GM19193 (cell line): ENCODE results near the gene DDX23.

Experiments used
- POLR2A ChIP-seq: IDR thresholded peaks from 4 replicates; pipeline ENCODE4 v1.6.1; 2011; ENCODE audit not compliant: insufficient read depth, insufficient read length; ENCODE audit errors: extremely low read depth

DDX23 gene

DNA sequence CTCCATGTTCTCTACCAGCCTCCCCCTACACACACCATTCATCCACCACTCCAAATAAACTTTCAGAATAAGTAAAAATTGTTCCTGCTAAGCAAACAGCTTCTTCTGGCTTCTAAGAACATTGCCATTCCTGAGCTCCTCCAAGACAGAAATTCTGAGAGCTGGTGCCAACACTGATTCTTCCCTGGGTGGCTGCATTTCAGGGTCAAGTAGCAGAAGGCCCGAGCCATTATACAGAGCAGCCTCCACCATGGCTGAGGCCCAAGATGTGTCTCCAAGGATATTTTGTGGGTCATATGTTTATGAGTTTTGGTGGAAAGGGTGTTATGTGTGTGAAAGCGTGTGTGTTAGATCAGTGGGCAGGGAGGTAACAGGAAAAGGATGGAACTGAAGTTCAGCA is 17.2 kb upstream of the DDX23 start:
- no peak for TF ChIP-seq POLR2A

DNA sequence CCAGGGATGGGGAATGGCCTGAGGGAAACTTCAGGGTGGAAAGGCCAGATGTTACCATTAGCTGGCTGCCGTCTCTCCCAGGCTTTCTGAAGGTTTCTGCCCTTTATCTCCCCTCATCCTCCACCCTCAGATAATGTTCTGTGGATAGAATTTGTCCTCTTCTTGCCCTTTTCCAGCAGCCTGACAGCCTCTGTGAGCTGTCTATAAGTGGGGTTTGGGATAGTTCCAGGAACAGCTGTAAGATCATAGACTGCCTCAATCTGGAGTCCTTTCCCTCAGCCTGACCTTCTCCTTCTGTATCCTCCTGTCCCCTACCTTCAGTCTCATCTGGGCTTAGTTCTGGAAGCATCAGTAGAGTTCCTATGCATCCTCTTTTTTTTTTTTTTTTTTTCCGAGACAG is 16.5 kb upstream of the DDX23 start:
- no peak for TF ChIP-seq POLR2A

- no peak for TF ChIP-seq POLR2A
These were observed 14.2 kb upstream of the DDX23 start for GRCh38 chr12:48866052-48866711.

GRCh38 chr12:48865281-48866051 is 13.5 kb upstream of the DDX23 start, which contains the start of gene RND1:
Gene RND1 (minus strand): TSS chr12:48865870. CDS start chr12:48865767, 103 bp downstream.
- TF ChIP-seq POLR2A: peak; percentile 100

- no peak for TF ChIP-seq POLR2A
These were observed 11.3 kb upstream of the DDX23 start for GRCh38 chr12:48863291-48863690.

GRCh38 chr12:48862760-48863159 is 10.8 kb upstream of the DDX23 start:
- no peak for TF ChIP-seq POLR2A

DNA sequence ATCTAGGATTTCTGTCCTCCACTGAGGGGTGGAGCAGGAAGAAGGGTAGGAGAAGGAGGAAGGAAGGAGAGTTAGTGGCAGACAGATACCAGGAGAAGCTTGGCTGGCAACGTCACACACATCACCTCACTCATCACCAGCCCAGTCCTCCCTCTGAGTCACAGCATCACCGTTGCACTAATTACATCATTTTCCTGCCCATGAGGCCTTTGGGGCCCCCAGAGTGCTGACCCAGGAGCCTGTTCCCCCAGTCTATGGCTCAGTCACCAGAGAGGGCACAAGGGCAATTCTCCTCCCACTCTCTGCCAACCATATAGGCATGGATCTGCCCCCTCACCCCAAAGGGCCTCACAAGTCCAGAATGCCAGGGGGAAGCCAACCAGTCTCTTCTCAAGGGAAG is 9.1 kb upstream of the DDX23 start:
- no peak for TF ChIP-seq POLR2A

GRCh38 chr12:48859607-48860006 is 7.6 kb upstream of the DDX23 start:
- no peak for TF ChIP-seq POLR2A

- no peak for TF ChIP-seq POLR2A
These were observed 6.1 kb upstream of the DDX23 start for GRCh38 chr12:48858043-48858442.

DNA sequence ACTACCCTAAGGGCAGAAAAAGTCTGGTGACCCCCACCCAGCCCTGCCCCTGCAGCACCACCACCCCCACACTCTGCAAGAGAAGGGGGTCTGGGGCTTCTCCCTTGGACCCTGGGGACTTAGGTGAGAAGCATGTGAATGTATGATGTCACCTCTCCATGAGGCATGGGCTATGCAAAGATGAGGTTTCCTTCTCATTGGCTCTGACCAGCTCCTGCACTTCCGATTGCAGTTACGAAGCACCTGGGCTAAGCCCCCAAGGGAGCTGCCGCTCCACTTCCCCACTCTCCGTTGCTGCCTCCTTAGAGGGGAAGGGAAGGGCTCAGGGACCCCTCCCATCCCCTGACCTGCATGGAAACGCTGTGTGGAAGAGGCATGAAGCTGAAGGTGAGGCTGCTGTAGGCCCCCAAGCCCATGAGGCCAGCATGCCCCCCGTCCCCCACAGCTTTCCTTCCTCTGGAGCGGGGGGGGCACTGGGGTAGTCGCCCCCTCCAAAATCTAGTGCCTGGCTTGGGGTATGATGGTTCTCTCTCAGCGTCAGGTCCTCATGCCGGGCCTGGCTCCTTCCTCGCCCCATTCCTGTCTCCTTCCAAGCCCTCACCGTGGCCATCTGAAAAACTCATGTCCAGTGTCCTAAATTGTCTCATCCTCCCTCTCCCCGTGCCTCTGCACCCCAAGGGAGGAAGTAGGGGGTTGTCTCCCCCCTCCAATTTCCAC is 5.5 kb upstream of the DDX23 start:
- TF ChIP-seq POLR2A: no peak

DNA sequence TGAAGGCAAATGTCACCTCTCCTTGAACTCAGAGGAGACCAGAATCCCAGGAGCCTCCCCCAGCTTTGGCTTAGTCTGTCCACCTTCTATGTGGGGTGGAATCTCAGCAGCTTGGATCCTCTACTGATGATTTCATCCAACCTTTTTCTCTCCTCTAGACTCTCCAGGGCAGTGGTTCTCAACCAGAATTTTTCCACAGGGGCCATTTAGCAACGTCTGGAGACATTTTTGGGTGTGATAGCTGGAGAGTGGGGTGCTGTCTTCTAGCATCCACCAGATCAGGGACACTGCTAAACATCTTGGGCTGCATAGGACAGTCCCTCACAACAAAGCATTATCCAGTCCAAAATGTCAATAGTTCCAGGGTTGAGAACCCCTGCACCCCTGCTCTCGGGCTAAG is 4.4 kb upstream of the DDX23 start:
- TF ChIP-seq POLR2A: no peak

- TF ChIP-seq POLR2A: no peak
These were observed 2.5 kb upstream of the DDX23 start for GRCh38 chr12:48854488-48854887.

DNA sequence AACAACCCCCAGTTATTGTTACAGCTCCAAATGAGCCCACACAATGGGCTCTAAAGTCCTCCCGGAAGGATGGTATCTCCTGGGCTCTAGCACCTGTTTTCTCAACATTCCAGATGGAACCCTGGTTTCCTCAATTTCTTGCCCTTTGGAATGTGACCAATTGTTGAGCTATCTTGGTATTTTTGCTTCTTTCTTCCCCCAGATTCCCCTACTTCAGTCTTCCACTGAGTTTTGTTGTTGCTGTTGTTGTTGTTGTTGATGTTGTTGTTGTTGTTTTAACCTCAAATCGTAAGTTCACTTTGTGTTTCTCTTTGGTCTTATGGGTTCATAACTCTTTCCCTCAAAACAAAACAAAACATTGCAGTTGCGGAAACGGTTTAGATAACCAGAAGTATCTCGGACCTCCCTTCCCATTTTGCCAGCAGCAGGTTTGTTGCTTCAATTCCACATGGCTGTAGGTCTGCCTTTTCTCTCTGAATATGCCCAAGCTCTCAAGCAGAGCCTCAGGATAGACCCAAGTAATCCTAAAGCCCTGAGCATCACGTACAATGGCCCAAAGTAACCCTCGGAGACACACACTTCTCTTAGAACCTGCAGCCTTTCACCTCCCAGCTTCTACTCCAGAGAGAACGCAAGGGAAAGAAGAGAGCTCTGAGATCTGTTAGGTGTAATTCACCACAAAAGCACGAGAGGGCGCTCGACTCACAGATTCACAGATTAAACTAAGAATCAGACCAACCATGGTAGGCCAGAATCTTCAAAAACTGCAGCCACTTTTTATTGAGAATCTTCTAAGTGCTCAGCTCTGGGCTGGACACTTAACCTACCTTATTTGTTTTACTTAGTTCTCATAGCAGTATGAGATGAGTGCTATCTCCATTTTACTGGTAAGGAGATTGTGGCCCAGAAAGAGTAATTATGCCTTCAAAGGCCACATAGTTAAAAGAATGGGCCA is 1.0 kb upstream of the DDX23 start:
- TF ChIP-seq POLR2A: no peak

DNA sequence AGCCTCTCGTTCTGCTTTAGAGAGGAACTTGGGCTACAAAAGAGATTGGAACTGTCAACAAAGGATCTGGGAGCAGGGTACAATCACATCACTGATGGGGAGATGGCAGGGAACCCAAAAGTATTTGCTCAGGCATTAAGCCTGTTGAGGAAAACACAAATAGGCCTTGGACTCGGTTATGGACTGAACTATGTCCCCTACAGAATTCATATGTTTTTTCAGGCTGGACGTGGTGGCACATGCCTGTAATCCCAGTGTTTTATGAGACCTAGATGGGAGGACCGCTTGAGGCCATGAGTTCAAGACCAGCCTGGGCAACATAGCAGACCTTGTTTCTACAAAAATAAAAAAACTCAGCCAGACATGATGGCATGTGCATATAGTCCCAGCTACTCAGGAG is 13.9 kb downstream of the DDX23 start:
- no peak for TF ChIP-seq POLR2A

DNA sequence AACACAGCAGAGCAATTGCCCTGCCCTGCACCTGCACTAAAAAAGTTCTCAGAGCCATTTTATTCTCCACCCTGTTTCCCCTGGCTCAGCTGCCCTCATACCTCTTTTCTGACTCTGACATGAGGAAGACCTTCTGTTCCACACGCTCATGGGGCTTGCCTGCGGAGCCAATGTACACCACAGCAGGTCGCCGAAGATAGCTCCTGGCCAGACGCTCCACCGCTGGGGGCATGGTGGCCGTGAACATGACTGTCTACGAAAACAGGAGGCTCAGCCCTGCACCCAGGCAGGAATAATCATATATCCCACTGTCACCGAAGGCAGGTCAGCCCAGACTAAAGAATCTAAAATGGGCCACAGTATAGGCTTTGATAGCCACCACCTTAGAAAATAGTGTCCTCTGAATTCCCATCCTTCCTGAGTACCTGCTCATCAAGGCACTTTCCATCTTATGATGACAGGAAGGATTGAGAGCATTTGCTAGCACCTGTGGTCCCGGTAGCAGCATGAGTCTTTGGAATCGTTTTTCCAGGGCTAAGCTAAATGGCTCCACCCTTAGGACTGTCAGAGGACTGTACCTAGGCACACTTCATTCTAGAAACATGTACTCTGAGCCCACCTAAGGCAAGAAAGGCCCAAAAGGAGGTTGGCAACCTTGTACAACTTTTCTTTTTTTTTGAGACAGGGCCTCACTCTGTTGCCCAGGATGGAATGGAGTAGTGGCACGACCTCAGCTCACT is 19.5 kb downstream of the DDX23 start:
- TF ChIP-seq POLR2A: no peak

GRCh38 chr12:48831257-48831656 is 20.7 kb downstream of the DDX23 start:
- TF ChIP-seq POLR2A: no peak
